Measurements from ENCODE around the gene MALAT1.

Gene MALAT1

GRCh38 chr11:65479184-65480145, 19.4 kb upstream of the MALAT1 start:
- DNase-seq, result no peak

DNA sequence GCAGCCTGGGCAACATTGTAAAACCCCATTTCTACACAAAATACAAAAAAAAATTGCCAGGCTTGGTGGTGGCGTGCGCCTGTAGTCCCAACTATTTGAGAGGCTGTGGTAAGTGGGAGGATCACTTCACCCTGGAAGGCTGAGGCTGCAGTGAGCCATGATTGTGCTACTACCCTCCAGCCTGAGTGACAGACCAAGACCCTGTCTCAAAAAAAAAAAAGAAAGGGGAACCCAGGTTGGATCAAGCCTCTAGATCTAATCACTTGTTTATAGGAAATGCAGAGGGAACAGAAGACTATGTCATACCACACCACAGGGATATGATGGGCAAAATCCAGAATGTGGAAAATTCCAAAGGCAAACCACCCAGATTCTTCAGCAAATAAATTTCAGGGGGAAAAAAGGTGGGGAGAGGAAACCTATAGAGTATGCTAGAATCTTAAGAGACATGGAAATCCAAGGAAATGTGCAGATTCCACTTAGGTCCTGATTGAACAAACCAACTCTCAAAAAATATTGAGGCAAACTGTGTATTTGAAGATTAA, 16.5 kb upstream of the MALAT1 start:
- no peak for DNase-seq

- no peak for DNase-seq
Measured at GRCh38 chr11:65485920-65486219, 13.0 kb upstream of the MALAT1 start.

GRCh38 chr11:65486570-65487466, 12.0 kb upstream of the MALAT1 start:
- DNase-seq, result no peak

GRCh38 chr11:65487467-65488272, 11.2 kb upstream of the MALAT1 start:
- peak; percentile 98 for DNase-seq

DNA sequence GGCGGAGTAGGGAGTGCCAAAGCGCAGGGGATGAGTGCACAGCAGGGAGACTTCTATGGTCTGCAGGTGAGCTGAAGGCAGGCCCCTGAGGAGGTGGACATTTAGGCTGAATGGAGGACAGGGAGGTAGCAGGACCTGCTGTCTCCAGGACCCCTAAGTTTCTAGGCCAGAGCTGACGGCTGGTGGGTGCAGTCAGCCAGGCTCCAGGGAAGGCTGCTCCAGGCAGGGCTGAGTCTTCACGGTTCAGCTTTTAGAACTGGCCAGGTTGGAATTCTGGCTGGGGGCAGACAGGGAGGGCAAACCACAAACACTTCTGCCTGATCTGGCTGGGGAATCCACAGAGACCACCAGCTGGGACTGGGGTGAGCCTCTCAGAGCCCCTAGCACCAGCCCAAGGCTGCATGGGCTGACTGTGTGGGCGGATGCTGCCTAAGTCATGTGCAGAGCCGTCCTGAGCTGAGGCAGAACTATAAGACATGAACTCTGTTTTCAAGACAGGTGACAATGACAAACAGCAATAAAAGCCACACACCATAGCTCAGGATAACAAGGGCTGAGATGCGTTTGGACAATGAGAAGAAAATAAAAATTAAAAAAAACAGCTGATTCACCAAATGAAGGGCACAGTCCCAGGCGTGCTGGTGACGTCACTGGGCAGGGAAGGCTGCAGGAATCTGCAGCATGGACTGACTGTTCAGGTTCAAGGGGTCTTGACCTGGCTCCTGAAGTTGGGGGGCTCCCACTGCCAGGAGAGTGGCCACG, 10.4 kb upstream of the MALAT1 start:
- DNase-seq, result no peak

GRCh38 chr11:65489035-65489705, 9.7 kb upstream of the MALAT1 start:
- no peak for DNase-seq

GRCh38 chr11:65489706-65490320, 9.0 kb upstream of the MALAT1 start:
- peak; percentile 46 for DNase-seq

GRCh38 chr11:65491163-65491465, 7.7 kb upstream of the MALAT1 start:
- no peak for DNase-seq

DNA sequence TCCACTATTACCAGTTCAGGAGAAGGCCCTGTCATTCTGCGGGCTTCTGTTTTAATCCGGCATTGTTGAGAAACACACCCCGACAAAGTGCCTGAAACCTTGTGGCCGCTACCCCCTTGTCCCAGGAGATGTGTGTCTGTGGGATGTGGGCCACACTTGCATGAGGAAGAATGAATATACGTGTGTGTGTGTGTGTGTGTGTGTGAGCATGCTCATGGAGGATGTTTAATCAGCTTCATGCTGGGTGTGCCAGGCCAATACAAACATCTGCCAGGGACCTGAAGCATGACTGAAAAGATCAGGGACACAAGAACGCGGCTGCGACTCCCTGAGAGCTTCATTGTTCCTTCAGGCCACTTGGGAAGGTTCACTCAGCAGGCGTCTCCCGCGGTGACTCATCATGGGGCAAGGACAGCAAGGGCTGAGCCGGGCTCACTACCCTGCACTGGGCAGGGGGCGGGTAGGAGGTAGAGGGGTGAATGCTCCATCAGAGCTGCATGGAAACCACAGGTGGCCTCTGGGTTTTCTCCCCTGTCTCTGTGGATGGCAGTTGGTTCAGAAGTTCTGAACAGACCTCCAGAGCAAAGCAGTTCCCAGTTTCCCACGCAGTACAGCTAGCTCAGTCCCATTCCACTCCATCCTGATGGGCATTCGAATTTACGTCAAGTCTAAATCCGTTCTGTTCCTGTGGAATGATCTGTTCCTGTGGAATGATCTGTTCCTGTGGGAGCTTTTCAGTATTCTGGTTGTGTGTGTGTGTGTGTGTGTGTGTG, 7.0 kb upstream of the MALAT1 start:
- peak; percentile 45 for DNase-seq

GRCh38 chr11:65492387-65492636, 6.5 kb upstream of the MALAT1 start:
- no peak for DNase-seq

DNA sequence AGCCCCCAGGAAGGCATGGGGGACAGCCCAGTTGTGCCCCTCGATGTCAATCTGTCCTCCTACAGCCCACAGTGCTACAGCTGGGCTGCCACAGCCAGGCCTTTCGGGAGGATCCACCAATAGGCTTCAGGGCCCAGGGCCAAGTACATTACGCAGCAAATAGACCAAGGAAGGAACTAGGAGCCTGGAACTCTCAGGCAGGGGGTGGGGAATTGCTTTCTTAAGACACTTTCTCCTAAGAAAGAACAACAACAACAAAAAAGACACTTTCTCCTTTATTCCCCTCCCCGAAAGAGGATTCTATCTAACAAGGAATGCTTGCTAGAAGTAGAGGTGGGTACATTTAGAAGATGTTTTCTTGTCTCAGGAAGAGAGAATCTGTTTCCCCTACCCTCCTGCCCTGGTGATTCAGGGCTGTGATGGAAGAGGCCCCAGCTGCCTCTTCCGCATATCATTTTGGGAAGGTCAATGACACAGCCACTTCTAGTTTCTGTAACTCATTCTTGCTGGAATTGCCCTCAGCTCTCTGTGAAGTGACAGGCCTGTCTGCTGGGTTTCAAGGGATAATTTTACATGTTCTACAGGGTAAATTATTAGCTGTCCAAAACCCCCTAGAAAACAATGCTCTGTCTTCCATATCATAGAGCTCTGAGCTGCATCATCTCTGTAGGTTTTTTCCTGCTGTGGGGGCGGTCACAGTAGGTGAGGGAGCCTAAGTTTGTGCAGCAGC, 6.0 kb upstream of the MALAT1 start:
- no peak for DNase-seq

DNA sequence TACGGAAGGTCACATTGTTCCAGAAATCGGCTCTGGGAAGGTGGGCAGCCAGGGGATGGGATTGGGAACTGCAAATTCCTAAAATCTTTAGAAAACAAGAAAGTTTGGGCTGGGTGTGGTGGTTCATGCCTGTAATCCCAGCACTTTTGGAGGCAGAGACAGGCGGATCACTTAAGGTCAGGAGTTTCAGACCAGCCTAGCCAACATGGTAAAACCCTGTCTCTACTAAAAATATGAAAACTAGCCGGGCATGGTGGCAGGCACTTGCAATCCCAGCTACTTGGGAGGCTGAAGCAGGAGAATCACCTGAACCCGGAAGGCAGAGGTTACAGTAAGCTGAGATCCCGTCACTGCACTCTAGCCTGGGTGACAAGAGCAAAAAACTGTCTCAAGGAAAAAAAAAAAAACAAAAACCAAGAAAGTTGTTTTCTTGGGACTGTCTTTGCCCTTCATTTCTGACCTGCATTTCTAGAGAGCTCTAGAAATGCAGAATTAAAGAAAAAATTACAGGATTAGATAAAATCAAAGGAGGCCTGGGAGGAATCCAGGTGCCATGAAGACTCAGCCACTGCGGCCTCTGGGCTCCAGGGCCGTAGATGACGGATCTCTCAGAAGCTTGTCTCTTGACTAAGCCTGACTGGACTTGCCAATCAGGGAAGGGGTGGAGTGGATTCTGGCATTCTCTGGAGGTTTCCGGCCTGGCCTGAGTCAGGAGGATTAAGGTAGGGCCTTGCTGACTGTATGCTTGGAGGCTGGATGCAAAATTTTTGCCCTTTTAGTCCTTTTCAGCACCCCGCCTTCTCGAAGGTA, 5.3 kb upstream of the MALAT1 start:
- DNase-seq, result no peak

- DNase-seq, result peak; percentile 30
Measured at GRCh38 chr11:65496304-65497140, 2.3 kb upstream of the MALAT1 start.

- DNase-seq, result peak; percentile 98
Measured at GRCh38 chr11:65497141-65498041, 1.5 kb upstream of the MALAT1 start.

DNA sequence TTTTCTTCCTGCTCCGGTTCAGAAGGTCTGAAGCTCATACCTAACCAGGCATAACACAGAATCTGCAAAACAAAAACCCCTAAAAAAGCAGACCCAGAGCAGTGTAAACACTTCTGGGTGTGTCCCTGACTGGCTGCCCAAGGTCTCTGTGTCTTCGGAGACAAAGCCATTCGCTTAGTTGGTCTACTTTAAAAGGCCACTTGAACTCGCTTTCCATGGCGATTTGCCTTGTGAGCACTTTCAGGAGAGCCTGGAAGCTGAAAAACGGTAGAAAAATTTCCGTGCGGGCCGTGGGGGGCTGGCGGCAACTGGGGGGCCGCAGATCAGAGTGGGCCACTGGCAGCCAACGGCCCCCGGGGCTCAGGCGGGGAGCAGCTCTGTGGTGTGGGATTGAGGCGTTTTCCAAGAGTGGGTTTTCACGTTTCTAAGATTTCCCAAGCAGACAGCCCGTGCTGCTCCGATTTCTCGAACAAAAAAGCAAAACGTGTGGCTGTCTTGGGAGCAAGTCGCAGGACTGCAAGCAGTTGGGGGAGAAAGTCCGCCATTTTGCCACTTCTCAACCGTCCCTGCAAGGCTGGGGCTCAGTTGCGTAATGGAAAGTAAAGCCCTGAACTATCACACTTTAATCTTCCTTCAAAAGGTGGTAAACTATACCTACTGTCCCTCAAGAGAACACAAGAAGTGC, 661 bp upstream of the MALAT1 start:
- DNase-seq, result peak; percentile 44

GRCh38 chr11:65498727-65498976, 193 bp upstream of the MALAT1 start:
- DNase-seq, result no peak
